Left kidney (tissue), 2 donors: ENCODE results near the gene CDC34. TPM values are rescaled to one million over a fixed set of nuclear protein-coding genes. Genes with fewer than 3 reads are reported as not detected.

ENCODE experiments used
- DNase-seq: peaks from one replicate; pipeline ENCODE4 v3.0.0-alpha.2; 2013
- polyA plus RNA-seq: library from polyadenylated mRNA; unstranded; fragments of 120-200 nt; gene quantifications from one replicate; pipeline ENCODE4 v1.2.1, GENCODE V29; 2013; ENCODE audit not compliant: insufficient read length

The CDC34 gene
- polyA plus RNA-seq, 1 donor: 46.2 TPM

DNA sequence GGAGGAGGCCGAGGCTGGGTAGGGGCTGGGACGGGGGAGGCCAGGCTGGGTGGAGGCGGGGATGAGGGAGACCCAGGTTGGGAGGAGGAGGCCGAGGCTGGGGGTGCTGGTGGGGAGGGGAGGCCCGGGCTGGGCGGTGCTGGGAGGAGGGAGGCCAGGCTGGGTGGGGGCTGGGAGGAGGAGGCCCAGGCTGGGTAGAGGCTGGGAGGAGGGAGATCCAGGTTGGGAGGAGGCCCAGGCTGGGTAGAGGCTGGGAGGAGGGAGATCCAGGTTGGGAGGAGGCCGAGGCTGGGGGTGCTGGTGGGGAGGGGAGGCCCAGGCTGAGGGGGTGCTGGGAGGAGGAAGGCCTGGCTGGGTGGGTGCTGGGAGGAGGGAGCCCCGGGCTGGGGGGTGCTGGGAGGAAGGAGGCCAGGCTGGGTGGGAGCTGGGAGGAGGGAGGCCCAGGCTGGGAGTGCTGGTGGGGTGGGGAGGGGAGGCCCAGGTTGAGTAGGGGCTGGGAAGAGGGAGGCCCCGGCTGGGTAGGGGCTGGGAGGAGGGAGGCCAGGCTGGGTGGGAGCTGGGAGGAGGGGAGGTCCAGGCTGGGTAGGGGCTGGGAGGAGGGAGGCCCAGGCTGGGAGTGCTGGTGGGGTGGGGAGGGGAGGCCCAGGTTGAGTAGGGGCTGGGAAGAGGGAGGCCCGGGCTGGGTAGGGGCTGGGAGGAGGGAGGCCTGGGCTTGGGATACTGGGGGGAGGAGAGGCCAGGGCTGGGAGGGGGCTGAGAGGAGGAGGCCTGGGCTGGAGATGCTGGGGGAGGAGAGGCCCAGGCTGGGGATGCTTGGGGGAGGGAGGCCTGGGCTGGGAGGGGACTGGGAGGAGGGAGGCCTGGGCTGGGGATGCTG, 13.6 kb upstream of the CDC34 start:
- DNase-seq: peak; percentile 86

DNA sequence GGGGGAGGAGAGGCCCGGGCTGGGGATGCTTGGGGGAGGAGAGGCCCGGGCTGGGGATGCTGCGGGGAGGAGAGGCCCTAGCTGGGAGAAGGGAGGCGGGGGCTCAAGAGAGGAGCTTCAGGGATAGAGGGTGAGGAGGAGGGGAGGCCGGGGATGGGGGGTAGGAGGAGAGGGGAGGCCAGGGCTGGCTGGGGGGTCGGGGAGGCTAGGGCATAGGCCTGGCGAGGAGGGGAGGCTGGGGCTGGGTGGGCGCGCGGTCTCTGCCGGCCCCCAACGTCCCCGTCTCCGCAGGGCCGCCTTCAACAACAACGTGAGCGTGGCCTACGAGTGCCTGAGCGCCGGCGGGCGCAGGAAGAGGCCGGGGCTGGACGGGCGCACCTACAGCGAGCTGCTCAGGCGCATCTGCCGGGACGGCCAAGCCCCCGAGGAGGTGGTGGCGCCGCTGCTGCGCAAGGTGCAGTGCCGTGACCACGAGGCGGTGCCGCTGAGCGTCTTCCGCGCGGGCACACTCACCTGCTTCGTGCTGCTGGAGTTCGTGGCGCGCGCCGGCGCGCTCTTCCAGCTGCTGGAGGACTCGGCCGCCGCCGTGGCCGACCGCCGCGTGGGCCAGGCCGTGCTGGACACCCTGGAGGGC, 12.8 kb upstream of the CDC34 start:
- DNase-seq: peak; percentile 59

DNA sequence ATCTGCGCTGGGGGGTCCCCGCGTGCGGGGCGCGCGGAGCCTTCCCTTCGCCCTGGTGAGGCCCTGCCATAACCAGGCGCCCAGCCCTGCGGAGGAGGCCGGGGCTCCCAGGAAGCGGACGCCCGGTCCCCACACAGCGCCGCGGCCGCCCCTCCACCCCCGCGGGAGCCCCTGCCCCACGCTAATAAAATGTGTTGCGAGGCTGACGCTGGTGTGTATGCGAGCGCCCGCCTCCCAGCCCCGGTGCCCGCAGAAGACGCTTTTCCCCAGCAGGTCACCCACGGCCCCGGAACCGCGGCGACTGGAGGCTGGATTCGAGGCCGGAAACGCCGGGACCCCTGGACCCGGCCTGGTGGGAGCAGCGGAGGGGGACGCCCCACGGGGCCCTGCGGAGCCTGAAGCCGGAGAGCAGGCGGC, 12.1 kb upstream of the CDC34 start:
- no peak for DNase-seq

DNA sequence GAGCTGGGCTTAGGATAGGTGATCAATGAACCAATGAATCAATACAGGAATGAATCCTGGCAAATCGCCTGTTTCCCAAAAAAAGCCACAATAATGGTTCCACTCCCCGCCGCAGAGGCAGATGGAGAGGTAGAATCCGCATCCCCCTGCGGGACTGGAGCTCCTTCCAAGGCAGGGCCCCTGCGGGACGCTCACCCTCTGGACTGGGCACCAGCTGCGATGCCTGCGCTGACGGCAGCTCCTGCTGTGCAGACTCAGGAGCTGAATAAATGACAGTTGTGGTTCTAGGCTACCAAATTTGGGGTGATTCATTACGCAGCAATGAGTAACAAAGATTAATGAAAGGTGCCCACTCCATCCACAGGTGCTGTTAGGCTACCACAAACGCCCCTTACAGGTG, 8.8 kb upstream of the CDC34 start:
- no peak for DNase-seq

DNA sequence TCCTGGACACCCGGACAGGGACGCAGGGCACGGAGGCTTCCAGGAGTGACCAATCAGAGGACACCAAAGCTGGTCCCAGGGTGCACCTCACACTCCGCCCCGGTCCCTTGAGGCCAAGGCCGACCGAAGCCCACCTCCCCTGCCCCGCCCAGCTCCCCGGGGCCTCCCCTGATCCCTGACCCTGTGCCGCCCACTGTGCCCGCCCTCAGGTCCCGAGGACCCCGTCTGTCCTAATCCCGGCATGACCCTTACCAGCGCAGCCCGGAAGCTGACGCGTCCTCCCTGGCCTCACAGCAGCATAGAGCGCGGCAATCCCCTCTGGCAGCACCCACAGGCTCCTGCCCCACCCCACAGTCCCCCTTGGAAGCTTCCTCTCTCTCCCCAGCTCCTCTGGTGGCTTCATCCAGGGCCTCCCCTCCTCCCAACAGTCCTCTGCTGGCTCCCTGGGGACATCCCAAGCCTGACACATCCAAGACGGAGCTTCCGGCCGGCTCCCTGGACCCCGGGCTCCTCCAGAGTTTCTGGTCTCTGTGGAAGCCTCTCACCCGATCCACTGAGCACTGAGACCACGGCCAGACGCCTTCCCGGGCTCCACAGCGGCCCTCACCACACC, 7.4 kb upstream of the CDC34 start:
- DNase-seq: no peak

DNA sequence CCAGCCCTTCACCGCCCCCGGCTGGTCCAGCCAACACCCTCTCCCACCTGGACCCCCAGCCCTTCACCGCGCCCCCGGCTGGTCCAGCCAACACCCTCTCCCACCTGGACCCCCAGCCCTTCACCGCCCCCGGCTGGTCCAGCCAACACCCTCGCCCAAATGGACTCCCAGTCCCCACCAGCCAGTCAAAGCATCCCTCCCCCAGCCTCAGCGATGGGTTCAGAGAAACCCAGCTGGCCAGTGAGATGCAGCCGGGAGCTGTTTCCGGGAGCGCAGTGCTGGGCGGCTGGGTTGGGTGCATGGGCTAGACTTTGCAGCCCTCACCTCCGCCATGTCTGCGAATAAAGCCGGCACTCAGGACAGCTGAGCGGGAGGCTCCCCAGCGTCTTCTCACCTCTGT, 6.5 kb upstream of the CDC34 start:
- DNase-seq: no peak

DNA sequence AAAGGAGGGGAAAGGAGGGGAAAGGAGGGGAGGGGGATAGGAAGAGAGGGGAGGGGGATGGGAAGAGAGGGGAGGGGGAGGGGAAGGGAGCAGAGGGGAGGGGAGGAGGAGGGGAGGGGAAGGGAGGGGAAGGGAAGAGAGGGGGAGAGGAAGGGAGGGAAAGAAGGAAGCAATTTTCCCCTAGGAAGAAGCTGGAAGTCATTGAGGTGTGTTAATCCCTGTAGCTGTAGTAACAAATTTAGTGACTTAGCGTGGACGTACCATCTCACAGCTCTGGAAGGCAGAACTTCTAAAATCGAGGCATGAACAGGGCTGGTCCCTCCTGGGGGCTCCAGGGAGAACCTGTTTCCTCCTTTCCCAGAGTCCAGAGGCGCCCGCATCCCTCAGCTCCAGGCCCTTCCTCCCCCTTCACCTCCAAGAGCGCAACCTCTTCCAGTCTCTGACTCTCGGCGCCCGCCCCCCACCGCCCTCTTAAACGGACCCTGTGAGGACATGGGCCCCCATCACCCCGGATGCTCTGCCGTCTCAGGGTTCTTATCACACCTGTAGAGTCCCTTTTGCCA, 5.6 kb upstream of the CDC34 start:
- DNase-seq: no peak

DNA sequence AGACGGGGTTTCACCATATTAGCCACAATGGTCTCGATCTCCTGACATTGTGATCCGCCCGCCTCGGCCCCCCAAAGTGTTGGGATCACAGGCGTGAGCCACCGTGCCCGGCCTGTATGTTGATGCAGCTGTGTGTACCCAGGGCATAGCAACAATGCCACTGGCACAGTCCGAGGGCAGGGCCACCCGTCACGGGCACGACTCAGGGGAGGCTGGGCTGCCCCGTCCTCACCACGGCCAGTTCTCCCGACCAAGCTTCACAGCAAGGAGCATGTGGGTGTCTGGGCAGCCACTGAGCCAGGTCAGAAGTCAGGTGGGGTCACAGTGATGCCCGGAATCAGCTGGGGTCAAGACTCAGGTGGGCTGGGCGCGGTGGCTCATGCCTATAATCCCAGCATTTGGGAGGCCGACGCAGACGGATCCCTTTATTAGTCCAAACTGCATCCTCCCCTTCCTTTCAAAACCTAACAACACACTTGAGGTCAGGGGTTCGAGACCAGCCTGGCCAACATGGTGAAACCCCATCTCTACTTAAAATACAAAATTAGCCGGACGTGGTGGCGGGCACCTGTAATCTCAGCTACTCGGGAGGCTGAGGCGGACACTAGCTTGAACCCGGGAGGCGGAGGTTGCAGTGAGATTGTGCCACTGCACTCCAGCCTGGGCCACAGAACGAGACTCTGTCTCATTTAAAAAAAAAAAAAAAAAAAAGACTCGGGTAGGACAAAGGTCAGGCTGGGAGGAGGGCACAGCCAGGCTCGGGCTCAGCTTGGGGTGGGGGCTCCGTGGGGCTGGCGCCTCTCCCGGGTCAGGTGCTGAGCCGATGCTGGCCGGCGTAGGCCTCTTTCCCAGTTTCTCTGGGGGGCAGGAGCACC, 1.2 kb upstream of the CDC34 start:
- DNase-seq: no peak

DNA sequence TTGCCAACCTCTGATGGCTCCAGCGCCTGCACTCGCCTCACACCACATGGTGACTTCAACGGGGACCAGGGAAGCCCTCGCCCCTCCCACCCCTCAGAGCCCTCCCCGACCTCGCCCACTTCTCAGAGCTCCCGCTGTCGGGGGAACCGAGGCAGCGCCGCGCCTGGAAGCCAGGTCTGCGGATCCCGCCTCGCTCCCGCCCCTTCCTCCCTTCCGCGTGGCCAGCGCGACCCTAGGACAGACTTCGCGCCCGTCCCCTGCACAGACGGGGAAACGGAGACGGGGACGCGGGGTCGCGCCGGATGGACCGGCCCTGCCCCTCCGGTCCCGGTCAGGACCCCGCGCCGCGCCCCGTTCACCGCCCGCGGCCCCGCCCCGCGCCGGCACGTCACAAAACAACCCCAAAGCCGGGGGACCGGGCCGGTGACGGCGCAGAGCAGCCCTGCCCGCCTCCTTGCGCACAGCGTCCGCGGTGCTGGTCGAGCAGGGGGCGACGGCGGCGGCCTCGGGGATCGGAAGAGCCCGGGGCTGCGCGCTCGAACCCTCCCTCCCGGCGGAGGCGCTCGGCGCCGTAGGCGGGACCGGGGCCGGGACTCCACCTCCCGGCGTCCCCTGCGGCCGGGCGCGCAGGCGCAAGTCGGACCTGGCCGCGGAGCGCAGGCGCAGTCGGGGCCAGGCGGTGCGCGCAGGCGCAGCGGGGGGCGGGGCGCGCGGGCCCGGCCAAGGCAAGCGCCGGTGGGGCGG, 379 bp upstream of the CDC34 start:
- peak; percentile 80 for DNase-seq

DNA sequence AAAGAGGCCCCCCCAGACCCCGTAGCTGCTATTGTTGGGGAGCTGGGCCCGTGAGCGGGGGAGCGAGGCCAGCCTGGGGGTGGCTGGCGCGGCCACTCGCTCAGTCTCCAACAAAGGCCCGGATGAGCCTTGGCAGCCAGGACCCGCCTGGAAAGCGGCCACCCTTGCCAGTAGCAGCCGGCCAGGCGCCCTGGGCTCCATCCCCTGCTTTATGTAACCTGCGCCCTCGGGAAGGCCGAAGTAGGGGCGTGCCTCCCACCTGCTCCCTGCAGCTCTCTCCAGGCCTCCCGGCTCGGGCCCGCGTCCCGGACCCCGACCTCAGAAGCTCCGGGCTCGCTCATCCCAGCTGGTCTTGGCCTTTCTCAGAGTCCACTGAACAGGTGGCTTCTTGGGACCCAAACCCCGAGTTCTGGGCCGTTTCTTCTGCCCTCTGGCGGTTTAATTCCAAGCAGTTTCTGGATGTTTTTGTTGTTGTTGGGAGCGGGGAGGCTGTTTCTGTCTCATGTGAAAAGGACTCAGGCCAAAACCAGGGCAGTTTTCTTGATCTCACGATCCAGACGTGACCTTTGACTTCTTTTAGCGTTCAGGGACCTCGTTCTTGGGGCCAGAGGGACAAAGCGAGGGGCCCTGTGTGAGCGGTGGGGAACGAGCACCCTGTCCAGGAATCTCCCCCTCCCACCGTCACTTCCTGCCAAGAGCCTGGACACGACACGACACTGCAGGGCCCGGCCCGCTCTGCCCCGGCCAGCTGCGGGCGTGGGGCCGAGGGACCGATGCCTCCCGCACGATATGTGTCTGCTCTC, 1.2 kb downstream of the CDC34 start:
- DNase-seq: peak; percentile 83

DNA sequence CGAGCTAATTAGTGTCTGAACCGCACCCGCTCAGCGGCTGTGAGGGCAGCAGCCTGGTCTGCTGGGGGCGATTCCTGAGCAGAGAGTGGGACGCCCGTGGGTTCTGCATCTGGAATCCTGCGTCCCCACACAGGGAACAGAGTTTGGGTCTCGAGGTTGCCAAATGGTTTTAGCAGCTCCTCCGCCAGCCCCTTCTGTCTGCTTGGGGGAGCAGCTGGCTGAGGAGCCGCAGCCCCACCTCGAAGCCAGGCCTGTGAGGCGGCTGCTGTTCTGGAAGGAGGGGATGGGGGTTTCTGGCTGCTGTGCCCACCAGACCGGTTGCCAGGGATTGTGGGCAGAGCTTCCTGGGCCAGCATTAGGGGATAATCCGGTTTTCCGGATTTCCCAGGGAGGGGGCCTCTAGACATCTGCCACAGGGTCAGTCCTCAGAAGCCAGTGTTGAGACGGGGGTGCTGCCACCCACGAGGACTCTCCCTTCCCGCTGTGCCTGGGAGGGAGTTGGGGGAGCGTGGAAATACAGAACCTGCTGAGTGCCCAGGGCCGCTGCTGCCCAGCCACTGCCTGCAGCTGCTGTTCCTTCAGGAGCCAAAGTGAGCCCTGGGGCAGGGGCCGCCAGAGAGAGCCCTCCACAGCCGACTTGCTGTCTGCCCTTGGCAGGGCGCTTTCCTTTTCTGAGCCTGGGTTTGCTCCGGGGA, 2.0 kb downstream of the CDC34 start:
- DNase-seq: no peak

DNA sequence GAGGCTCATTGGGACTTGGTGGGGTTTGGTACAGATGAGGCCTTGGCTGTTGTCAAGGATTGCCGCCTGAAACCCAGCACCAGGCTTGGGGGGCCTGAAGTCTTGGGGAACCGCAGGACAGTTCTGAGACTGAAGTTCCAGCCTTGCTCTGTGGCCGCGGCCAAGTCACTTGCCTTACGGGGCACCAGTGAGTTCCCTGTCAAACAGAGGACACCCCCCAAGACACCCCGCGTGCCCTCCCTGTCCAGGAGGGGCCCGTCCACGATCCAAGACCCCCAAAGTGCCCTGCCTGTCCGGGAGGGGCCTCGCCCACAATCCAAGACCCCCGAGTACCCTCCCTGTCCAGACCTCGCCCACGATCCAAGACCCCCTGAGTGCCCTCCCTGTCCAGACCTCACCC, 2.5 kb downstream of the CDC34 start:
- DNase-seq: no peak

DNA sequence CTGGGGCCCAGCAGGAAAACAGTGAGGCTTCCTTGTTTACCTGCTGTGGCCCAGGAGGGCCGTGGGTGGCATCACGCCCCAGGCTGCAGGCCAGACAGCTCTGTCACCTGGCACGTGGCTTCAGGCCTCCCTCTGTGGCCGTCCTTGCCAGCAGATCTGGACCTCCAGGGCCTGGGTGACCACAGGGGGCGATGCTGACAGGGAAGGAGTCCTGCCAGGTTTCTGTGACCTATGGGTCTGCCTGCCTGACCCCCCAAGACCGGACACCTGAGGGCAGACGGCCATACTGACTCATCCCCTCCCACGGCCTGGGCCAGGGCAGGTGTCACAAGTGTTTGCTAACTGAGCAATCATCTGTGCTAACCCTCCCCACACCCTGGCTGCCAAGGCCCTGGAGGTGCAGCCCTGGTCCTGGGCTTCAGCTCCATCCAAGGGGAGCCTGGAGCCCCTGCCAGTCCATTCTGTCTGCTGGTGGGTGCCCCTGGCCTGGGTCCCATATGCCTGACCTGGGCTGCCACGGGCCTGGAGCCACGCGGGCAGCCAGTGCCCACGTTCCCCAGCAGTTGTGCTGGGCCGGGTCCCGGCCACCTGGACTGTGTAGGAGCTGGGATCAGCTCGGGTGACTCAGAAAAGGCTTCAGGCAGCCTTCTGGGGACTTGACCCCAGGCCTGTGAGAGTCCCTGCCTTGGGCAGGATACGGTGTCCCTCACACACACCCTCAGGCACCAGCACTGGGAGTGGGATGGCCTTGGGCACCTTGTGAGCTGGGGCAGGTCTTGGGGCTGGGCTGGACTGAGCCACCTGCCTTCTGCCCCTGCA, 3.7 kb downstream of the CDC34 start:
- DNase-seq: no peak

DNA sequence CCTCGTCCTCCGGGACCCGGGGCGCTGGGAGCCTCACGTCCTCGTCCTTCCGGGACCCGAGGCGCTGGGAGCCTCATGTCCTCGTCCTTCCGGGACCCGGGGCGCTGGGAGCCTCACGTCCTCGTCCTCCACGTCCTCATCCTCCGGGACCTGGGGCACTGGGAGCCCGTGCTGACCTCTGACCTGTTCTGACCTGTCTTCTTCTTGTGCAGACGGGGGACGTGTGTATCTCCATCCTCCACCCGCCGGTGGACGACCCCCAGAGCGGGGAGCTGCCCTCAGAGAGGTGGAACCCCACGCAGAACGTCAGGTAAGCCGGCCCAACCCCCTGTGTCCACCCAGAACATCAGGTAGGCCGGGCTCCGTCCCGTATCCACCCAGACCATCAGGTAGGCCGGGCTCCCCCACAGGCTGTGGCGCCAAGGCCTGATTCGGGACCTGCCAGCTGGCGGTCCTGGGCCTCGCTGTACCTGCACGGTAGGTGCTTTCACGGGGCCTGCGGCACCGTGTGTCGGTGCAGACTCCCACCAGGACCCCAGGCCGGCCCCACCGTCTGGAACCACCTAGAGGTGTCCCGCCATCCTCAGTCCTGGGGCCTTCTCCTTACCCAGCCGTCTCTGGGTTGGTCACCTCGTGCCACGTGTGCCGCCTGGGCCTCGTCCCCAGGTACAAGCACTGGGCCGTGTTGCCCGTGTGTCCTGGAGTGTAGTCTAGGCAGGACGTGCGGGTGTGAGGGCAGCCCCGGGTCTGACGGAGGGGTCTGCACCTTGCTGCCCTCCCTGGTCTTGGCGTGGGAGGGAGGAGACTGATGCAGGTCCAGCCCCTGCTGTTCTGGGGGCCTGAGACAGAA, 4.7 kb downstream of the CDC34 start:
- DNase-seq: no peak

DNA sequence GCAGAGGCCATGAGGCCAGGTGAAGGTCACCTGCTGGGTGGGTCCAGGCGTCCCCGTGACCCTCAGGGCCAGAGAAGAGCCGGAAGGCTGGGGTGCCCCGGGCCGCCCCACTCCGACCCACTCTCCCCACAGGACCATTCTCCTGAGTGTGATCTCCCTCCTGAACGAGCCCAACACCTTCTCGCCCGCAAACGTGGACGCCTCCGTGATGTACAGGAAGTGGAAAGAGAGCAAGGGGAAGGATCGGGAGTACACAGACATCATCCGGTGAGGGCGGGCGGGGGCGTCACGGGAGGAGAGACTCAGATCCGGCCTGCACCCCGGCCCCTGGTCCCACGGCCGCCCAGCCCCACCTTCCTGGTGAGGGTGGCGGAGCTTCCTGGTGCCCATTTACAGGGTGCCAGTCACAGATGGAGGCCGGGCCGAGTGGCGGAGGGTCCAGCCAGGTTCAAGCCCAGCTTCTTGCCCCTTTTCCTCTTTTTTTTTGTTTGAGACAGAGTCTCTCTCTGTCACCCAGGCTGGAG, 5.4 kb downstream of the CDC34 start:
- no peak for DNase-seq

DNA sequence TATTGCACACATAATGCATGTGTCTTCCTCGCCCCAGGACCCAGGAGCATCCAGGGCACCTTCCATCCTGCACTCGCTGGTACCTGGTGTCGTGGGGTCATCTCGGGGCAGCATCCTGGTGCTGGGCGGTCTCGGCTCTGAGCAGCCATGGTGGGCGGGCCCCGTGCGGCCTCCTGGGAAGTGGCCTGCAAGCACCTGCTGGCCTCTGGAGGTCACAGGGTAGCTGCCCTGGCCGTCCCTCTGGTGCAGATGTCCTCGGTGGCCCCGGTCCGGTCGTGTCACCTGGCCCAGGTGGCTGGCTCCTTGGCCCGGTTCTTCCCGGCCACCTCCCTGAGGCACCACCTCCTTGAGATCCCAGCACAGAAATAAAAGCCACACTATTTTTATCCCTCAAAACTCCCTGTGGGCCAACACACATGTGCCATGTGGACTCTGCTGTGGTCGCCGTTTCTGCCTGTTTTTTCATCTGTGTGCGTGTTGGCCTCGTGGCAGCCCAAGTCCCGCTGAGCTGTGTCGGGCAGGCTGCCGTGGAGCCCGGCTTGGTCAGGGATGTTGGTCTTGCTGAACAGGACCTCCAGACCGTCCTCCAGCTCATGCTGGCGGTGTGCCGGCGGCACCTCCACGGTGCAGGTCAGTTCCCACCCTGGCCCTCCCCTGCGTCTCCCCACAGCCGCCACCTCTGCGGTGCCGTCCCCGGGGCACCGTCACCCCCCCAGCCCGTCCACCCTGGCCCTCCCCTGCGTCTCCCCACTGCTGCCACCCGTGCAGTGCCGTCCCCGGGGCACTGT, 7.3 kb downstream of the CDC34 start:
- no peak for DNase-seq
